Measurements from ENCODE around the gene BHLHE23.

BHLHE23 gene

DNA sequence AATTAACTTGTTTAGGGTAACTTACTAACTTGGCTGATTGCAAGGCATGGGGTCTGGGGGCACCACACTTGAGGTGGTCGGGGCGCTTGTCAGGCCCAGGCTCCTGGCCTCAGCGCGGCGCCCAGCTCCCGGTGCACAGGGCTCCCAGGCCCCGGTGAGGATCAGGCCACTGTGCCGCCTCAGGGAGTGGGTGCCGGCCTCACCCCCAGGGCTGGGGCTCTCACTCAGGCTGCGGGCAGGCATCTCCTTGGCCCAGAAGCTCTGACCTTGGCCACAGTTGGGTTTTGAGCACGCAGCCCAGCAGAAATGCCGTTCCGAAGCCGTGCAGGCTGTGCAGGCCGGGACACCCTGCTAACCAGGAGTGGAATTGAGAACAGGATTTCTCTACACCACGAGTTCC, 37.8 kb upstream of the BHLHE23 start:
- CTCF ChIA-PET: no interaction called here
- no peak for TF ChIP-seq CTCF (conservative IDR thresholded peaks at IDR 0.05; ENCODE audit: low read depth)

DNA sequence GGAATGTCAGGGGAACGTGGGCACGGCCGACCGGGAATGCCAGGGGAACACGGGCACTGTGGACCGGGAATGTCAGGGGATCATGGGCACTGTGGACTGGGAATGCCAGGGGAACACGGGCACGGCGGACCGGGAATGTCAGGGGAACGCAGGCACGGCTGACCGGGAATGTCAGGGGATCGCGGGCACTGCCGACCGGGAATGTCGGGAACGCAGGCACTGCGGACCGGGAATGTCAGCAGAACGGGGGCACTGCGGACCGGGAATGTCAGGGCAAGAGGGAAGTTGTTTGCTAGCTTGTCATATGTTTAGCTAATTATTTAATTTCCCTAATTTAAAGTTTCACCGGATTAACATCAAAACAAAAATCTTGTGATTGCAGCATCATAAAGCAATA, 37.4 kb upstream of the BHLHE23 start:
- TF ChIP-seq CTCF (conservative IDR thresholded peaks at IDR 0.05; ENCODE audit: low read depth): no peak
- no peak overlapping the region for H3K27ac ChIP-seq
- CTCF ChIA-PET: no interaction called here
- no peak for DNase-seq (ENCODE audit: low spot score)
- POLR2A ChIA-PET (ENCODE audit: low non-redundant PET): no interaction called here

More for the DNA sequence above, 37.8 kb upstream of the BHLHE23 start:
- DNase-seq (ENCODE audit: low spot score): no peak
- H3K27ac ChIP-seq: no peak overlapping the region
- POLR2A ChIA-PET (ENCODE audit: low non-redundant PET): no interaction called here

- POLR2A ChIA-PET (ENCODE audit: low non-redundant PET): no interaction called here
- H3K27ac ChIP-seq: no peak overlapping the region
- CTCF ChIA-PET: interaction anchor here (0.6 kb wide), 1 partner anchor 1050 kb away, joined by 4 read pairs; no protein-coding TSS in a partner anchor
- DNase-seq (ENCODE audit: low spot score): no peak
- TF ChIP-seq CTCF (conservative IDR thresholded peaks at IDR 0.05; ENCODE audit: low read depth): no peak
These were observed 36.8 kb upstream of the BHLHE23 start for GRCh38 chr20:63043348-63044203.

DNA sequence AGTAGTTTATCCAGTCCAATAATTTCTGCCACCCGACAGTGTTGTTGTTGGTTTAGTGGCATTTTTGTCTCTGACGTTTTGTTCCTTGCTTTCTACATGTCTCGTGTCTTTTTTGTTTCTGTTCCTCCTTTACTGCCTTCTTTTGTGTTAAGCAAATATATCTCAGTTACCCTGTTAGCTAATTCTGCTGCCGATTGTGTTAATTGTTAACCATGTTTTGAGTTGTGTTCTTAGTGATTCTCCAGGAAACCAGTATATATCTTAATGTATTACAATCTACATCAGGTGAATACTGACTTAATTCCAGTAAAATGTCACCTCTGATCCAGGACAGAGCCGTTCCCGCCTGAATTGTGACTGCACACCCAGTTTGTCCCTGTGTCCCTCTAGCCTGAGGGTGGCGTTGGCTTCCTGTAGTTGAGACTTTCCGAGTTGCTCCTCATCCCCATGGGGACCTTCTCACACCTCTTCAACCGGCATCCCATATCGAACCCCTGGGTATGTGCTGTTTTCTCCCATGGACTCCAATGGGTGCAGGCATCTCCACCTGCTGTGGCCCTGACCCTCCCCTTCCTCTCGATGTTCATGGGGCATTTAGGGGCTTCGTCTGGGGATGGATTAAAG, 35.8 kb upstream of the BHLHE23 start:
- no peak for TF ChIP-seq CTCF (conservative IDR thresholded peaks at IDR 0.05; ENCODE audit: low read depth)

GRCh38 chr20:63041776-63042175, 35.0 kb upstream of the BHLHE23 start:
- CTCF ChIA-PET: no interaction called here
- TF ChIP-seq CTCF (conservative IDR thresholded peaks at IDR 0.05; ENCODE audit: low read depth): no peak
- DNase-seq (ENCODE audit: low spot score): no peak
- no peak overlapping the region for H3K27ac ChIP-seq
- POLR2A ChIA-PET (ENCODE audit: low non-redundant PET): no interaction called here

More for the DNA sequence above, 35.8 kb upstream of the BHLHE23 start:
- no peak overlapping the region for H3K27ac ChIP-seq
- ChIA-PET CTCF (interaction anchor here (0.6 kb wide), 2 partner anchors 233 to 1051 kb away, joined by 4 to 6 read pairs; no protein-coding TSS in a partner anchor), POLR2A (ENCODE audit: low non-redundant PET) (no interaction called here)
- DNase-seq (ENCODE audit: low spot score): no peak

GRCh38 chr20:63037669-63038268, 31.0 kb upstream of the BHLHE23 start:
- POLR2A ChIA-PET (ENCODE audit: low non-redundant PET): no interaction called here
- no peak for TF ChIP-seq CTCF (conservative IDR thresholded peaks at IDR 0.05; ENCODE audit: low read depth)
- no peak for DNase-seq (ENCODE audit: low spot score)
- CTCF ChIA-PET: no interaction called here
- H3K27ac ChIP-seq: no peak overlapping the region

All from RWPE1 (cell line).